WTC11 (cell line): Measurements from ENCODE around the gene PREP.

Experiments used
- CTCF ChIP-seq: fragments of 200-600 bp; IDR thresholded peaks from 2 replicates; pipeline ENCODE4 v1.8.0; 2022; ENCODE audit warnings: antibody characterized with exemption
- E2F1 ChIP-seq: sonication (generic); formaldehyde crosslinking; IDR thresholded peaks from 2 replicates; pipeline ENCODE4 v1.8.0; 2022; ENCODE audit warnings: mild to moderate bottlenecking, missing genetic modification reagents
- FOXP4 ChIP-seq: sonication (generic); formaldehyde crosslinking; IDR thresholded peaks from 2 replicates; pipeline ENCODE4 v1.8.0; 2022; ENCODE audit warnings: mild to moderate bottlenecking, missing genetic modification reagents
- GABPB1 ChIP-seq: sonication (generic); formaldehyde crosslinking; IDR thresholded peaks from 2 replicates; pipeline ENCODE4 v1.8.1; 2023; ENCODE audit warnings: mild to moderate bottlenecking, missing genetic modification reagents
- IRF1 ChIP-seq: sonication (generic); formaldehyde crosslinking; IDR thresholded peaks from 2 replicates; pipeline ENCODE4 v1.8.0; 2023; ENCODE audit warnings: missing genetic modification reagents
- JUN ChIP-seq: sonication (generic); formaldehyde crosslinking; IDR thresholded peaks from 2 replicates; pipeline ENCODE4 v1.8.0; 2023; ENCODE audit warnings: mild to moderate bottlenecking, missing genetic modification reagents
- MLX ChIP-seq: sonication (generic); formaldehyde crosslinking; IDR thresholded peaks from 2 replicates; pipeline ENCODE4 v1.8.1; 2023; ENCODE audit warnings: mild to moderate bottlenecking, missing genetic modification reagents, moderate library complexity
- NFYB ChIP-seq: sonication (generic); formaldehyde crosslinking; conservative IDR thresholded peaks from 2 replicates; pipeline ENCODE4 v1.8.0; 2022; ENCODE audit warnings: low read depth, missing genetic modification reagents
- SP1 ChIP-seq: sonication (generic); formaldehyde crosslinking; conservative IDR thresholded peaks from 2 replicates; pipeline ENCODE4 v1.8.1; 2022; ENCODE audit warnings: missing genetic modification reagents
- TEAD1 ChIP-seq: sonication (generic); formaldehyde crosslinking; IDR thresholded peaks from 2 replicates; pipeline ENCODE4 v1.8.0; 2022; ENCODE audit warnings: mild to moderate bottlenecking, missing genetic modification reagents

- no peak for TF ChIP-seq CTCF
- no peak for TF ChIP-seq NFYB (CRISPR knock-in tag)
- TF ChIP-seq MLX (CRISPR knock-in tag), result no peak
- no peak for TF ChIP-seq SP1
- TF ChIP-seq GABPB1 (CRISPR knock-in tag), result no peak
- TF ChIP-seq IRF1, result no peak
- no peak for TF ChIP-seq FOXP4 (CRISPR knock-in tag)
- no peak for TF ChIP-seq E2F1 (CRISPR knock-in tag)
- TF ChIP-seq TEAD1 (CRISPR knock-in tag), result no peak
- no peak for TF ChIP-seq JUN (CRISPR knock-in tag)
Measured at GRCh38 chr6:105321728-105322127, 81.2 kb downstream of the PREP start.
